Brain microvascular endothelial cell (primary cell): ENCODE results near the gene PARD6B.
"Not testable (repeated sequence)": the region's sequence is repeated elsewhere in the genome, so short reads cannot be mapped to it uniquely, and the experiment has no call there.

Source experiments
- DNase-seq: peaks from one replicate; pipeline ENCODE4 v3.0.0-alpha.2; 2020
- H3K27ac ChIP-seq: fragments of 250-450 bp; sonication (Bioruptor Pico); 2 replicates; pipeline ENCODE4 v1.5.1; 2020; ENCODE audit warnings: mild to moderate bottlenecking, moderate library complexity
- H3K27me3 ChIP-seq: fragments of 250-450 bp; sonication (Bioruptor Pico); replicated peaks from 2 replicates; pipeline ENCODE4 v1.5.1; 2020; ENCODE audit warnings: mild to moderate bottlenecking
- H3K36me3 ChIP-seq: fragments of 250-450 bp; sonication (Bioruptor Pico); replicated peaks from 2 replicates; pipeline ENCODE4 v1.5.1; 2020; ENCODE audit warnings: mild to moderate bottlenecking
- H3K4me3 ChIP-seq: 2 replicates; pipeline ENCODE4 v1.5.1; 2011; ENCODE audit warnings: low read depth, mild to moderate bottlenecking, control low read depth, low read length, moderate library complexity
- CTCF ChIP-seq: IDR thresholded peaks from 2 replicates; pipeline ENCODE4 v1.5.1; 2011; ENCODE audit warnings: low read depth, mild to moderate bottlenecking, moderate library complexity, low read length, control low read depth, inconsistent platforms; ENCODE audit errors: missing control alignments
- in situ Hi-C: cut with HindIII; loops from 2 replicates; pipeline ENCODE4 v1.10.0; 2017; ENCODE audit warnings: low sequenced_read_pairs, low pct_ligation_motif_present

The PARD6B gene

GRCh38 chr20:50776122-50776817, 44.9 kb downstream of the PARD6B start:
- in situ Hi-C loops = no loop called here
- H3K36me3 ChIP-seq = no peaks in the 10 kb centered on the region
- H3K27ac ChIP-seq = no peak overlapping the region
- no peaks in the 10 kb centered on the region for H3K27me3 ChIP-seq
- no peak for TF ChIP-seq CTCF
- H3K4me3 ChIP-seq = no peak overlapping the region
- DNase-seq = no peak

DNA sequence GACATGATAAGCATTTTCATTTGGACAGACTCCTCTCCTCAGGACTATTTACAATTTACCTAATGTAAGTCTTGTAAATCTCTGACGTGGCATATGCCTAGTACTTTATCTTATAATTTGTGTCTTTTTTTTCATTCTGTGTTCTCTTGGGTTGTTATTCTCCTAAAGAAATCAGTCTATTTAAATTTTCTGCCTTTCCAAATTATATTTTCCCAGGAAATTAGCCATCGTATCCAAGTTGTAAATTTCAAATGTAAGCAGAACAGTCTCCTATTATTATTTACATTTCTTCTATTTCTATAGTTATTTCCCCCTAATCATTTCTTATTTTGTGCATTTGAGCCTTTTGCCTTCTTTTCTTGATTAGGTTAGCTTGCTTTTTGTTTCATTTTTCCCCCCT, 46.0 kb downstream of the PARD6B start:
- in situ Hi-C loops = no loop called here

DNA sequence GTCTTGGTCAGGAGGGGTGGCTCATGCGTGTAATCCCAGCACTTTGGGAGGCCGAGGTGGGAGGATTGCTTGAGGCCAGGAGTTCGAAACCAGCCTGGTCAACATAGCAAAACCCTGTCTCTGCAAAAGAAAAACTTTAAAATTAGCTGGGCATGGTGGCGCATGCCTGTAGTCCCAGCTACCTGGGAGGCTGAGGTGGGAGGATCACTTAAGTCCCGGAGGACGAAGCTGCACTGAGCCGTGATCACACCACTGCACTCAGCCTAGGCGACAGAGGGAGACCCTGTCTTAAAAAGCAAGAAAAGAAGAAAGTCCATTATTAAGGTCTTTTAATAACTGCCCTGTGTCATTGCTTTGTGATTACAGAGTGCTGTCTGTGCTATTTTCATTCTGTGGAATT, 47.6 kb downstream of the PARD6B start:
- H3K4me3 ChIP-seq, H3K27me3 ChIP-seq, in situ Hi-C loops, H3K36me3 ChIP-seq, DNase-seq, H3K27ac ChIP-seq: not testable (repeated sequence)

More for the DNA sequence above, 46.0 kb downstream of the PARD6B start:
- H3K36me3 ChIP-seq = no peaks in the 10 kb centered on the region
- H3K27me3 ChIP-seq = no peaks in the 10 kb centered on the region
- H3K27ac ChIP-seq = no peak overlapping the region
- no peak for DNase-seq
- no peak overlapping the region for H3K4me3 ChIP-seq
- TF ChIP-seq CTCF = no peak

DNA sequence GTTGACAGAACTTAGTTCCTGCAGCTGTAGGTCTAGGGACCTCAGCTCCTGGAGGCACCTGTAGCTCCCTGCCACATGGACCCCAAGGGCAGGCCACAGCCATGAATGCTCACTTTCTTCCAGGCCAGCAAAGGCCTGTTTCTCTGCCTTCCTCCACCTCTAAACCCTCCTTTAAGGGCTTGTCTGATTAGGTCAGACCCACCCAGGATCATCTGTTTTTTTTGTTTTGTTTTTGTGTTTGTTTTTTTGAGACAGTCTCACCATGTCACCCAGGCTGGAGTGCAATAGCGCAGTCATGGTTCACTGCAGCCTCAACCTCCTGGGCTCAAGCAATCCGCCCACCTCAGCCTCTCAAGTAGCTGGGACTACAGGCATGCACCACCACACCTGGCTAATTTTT, 52.0 kb downstream of the PARD6B start:
- Histone ChIP-seq H3K36me3 (no peaks in the 10 kb centered on the region), H3K27ac (no peak overlapping the region), H3K27me3 (no peaks in the 10 kb centered on the region), H3K4me3 (no peak overlapping the region)
- no peak for TF ChIP-seq CTCF
- in situ Hi-C loops = no loop called here
- DNase-seq = no peak

DNA sequence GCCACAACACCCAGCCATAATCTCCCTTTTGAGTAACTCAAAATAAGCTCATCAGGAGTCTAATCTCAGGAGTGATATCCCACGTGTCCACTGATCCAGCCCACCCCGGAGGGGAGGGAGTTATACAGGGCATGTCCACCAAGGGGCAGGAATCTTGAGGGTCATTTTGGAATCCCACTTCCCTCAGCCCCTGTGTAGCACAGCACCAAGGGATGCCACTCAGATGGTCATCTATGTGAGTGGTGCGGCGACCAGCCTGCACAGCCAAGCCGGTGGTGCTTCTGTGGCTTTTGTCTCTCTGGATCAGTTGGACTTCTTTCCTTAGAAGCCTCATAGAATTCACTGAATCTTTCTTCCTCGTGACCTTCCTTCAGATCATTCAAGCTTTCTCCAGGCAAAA, 52.5 kb downstream of the PARD6B start:
- H3K27ac ChIP-seq = no peak overlapping the region
- no peak for TF ChIP-seq CTCF
- DNase-seq = no peak
- no peak overlapping the region for H3K4me3 ChIP-seq
- in situ Hi-C loops = no loop called here
- H3K36me3 ChIP-seq = no peaks in the 10 kb centered on the region
- H3K27me3 ChIP-seq = no peaks in the 10 kb centered on the region

DNA sequence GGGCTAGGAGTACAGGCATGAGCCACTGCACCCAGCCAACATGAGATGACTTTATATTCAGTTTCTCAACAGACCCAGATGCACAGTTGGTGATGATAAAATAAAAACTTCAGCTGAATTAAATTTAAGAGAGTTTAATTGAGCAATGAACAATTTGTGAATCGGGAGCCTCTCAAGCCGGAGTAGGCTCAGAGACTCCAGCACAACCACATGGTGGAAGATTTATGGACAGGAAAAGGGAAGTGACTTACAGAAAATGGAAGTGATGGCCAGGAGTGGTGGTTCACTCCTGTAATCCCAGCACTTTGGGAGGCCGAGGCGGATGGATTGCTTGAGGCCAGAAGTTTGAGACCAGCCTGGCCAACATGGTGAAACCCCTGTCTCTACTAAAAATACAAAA, 53.1 kb downstream of the PARD6B start:
- no peak overlapping the region for H3K27ac ChIP-seq
- no peak for DNase-seq
- no peaks in the 10 kb centered on the region for H3K36me3 ChIP-seq
- no peak overlapping the region for H3K4me3 ChIP-seq
- in situ Hi-C loops = no loop called here
- H3K27me3 ChIP-seq = no peaks in the 10 kb centered on the region
- no peak for TF ChIP-seq CTCF
